ENCODE results near the gene CRISPLD2.

GRCh38 chr16:84830765-84831384 is 11.1 kb downstream of the CRISPLD2 start:
- TF ChIP-seq CTCF (conservative IDR thresholded peaks at IDR 0.05; ENCODE audit: low read length) (no peak), EZH2phosphoT487 (IDR thresholded peaks at IDR 0.05; ENCODE audit: borderline replicate concordance) (no peak)

All from Loucy (cell line).